T-helper 1 cell (primary cell): Measurements from ENCODE around the gene ITGB7.
"Not testable (repeated sequence)": the region's sequence is repeated elsewhere in the genome, so short reads cannot be mapped to it uniquely, and the experiment has no call there.

ENCODE experiments used
- DNase-seq, 5 donors: peaks; one replicate each; pipeline ENCODE4 v3.0.0-alpha.2; 2012 to 2020

ITGB7 gene

DNA sequence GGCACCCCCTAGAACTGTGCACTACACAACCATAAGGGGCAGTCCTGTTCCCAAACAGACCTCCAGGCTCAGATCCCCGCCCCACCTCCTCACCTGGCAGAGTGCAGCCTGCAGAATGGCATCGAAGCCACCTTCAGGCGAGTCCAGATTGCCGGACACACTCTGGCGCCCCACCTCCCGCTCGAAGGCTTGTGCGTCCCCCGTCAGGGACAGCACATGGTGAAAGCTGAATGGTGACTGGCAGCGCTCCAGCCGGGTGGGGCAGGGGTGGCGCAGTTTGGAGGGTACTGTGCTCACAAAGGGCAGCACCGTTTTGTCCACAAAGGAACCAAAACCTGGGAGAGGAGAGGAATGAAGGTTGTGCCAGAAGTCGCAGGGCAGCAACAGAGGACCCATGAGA lies 10.6 kb downstream of the ITGB7 start:
- no peak for DNase-seq

DNA sequence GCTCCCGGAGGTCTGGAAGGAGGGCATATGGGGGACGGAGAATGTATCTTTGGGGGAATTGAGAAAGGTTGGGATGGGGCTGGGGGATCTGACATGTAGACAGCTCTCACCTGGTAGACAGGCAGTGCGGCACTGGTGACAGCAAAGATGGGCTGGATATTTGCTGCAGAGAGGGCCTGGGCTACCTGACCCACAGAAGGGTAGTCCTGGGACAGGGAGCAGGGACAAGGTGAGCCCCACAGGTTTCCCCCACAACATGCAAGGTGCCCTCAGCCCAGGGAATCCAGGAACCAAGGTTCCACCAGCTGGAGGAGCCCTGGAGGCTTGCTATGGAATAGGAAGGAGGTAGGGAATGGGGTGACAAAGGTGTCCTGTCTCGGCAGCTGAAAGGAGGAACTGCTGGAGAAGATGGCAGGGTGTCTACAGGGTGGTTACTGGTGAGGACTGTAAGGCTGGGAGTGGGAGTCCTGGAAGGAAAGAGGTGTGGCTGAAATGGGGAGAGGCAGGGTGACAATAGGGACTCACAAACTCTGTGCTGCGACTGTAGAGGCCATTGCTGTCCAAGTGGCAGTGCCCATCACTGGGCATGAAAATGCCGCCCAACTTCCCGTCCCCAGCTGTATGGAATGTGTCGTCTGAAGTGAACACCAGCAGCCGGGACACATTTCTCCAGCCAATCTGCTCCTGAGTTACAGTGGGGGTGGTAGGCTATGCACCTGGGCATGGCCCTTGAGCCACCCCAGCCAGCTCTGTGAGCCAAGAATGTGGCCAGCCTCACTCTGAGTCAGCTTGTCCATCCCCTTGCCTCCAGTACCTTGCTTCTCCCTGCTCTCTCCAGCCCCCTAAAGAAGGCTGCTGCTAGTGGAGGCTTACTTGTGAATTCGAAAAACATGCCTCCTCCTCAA lies 11.3 kb downstream of the ITGB7 start:
- no peak for DNase-seq

- DNase-seq = no peak
Observed at GRCh38 chr12:53194973-53195372, 12.1 kb downstream of the ITGB7 start.

- DNase-seq = no peak
Observed at GRCh38 chr12:53193985-53194716, 12.9 kb downstream of the ITGB7 start.

DNA sequence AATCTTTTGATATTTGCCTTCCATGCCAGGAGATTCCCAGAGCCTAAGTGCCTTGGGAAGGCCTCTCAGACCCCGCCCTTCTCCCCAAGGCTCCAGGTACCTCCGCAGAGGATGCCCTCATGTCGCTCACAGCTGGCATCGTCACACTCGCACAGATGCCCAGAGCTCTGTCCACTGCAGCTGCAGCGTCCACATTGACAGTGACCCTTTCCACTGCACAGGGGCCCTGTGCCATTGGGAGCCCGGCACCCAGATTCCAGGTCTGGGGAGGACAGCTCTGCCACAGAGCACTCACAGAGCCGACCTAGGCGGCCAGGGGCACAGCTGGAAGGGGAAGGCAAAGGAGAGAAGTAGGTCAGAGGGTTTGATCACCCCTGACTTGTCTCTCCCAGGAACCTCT lies 14.0 kb downstream of the ITGB7 start:
- no peak for DNase-seq

DNA sequence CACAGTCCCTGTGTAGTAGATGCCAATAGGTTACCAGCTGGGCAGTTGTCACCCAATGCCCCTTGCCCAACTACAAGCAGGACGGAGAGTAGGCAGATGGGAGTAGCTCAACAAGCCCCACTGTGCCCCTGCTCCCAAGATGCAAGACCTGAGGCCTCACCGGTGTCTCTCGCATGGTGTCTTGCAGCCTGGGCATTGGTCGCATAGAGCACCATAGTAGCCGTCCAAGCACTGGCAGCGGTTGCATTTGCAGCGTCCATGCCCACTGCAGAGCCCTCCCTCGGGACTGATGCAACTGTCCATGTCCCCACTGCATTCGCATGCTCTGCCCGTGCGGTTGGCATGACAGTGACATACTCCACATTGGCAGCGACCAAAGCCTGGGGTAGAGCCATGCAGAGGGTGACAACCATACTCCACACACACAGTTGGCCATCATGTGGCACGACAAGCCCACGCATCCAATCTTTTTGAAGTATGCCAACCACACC lies 14.5 kb downstream of the ITGB7 start:
- DNase-seq = no peak

DNA sequence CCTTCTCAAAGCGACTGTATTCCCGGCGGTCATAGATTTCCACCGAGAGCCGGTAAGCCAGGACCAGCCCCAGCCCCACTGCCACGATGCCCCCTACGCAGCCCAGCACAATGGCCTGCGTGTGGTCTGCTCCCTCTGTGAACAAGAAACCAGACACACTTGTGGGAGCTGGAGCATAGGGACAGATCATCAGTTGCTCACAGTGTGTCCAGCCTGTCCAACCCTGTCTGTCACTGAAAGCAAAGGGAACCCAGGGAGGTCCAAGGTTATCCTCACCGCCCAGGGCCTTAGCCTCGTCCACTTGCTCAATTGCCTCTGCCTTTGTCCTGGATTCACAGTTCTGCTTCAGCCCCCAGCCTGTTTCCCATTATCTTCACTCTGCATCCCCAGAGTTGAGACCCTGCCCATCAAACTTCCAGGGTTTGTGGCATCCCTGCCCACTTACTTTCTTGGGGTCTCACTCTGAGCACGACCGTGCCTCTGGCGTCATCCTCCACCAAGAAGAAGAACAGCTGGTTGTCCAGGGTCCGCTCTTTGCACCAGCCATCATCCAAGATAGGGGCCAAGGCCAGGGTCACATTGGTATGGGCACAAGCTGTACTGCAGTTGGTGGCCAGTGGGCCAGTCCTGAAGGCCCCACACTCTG lies 15.0 kb downstream of the ITGB7 start:
- DNase-seq = no peak

GRCh38 chr12:53191096-53191884 lies 15.8 kb downstream of the ITGB7 start:
- no peak for DNase-seq

- peak in 2 of 5 donors; percentile 32 to 50 for DNase-seq
Observed at GRCh38 chr12:53190108-53190729, 16.8 kb downstream of the ITGB7 start.

GRCh38 chr12:53187145-53187899 lies 19.7 kb downstream of the ITGB7 start:
- DNase-seq = no peak

DNA sequence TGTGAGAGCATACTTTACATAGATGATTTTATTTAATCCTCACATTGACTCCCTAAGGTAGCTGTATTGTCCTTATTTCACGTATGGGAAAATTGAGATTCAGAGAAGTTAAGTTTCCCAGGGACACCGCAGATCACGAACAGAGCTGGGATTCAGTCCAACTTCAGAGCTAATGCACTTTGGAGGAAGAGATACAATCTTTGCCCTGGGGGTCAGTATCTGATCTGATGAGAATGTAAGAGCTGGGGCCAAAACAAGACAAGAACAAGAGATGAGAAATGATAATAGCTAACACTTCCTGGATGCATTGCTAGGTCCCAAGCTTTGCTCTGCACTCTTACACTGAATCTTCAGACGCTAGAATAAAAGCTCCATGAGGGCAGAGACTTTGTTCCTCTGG lies 20.3 kb downstream of the ITGB7 start:
- DNase-seq = no peak

DNA sequence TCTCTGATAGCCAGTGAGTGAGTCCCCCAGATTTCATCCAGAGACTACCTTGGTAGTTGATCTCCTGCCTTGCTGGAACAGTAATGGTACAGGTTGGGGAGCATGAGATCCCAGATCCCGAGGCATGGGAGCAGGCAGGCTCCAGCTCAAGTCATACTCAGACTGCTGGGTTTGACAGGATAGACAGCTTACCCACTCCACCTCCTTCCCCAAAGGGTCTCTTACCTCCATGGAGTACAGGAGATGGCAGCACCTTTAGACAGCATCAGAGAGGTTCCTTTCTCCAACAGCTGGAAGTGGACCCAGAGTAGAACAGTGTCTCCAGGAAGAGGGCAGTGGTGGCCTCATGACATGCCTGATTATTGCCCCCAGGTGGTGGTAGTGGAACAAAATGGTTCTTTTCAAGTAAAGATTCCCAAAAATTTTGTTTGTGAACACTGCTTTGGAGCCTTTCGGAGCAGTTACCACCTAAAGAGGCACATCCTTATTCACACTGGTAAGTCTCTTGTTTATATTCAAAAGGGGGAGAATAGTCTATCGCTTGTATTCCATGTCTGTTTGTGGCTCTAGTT lies 21.4 kb downstream of the ITGB7 start:
- DNase-seq = no peak

GRCh38 chr12:53184828-53185227 lies 22.2 kb downstream of the ITGB7 start:
- DNase-seq = no peak

GRCh38 chr12:53182903-53183302 lies 24.1 kb downstream of the ITGB7 start:
- DNase-seq = no peak

- no peak for DNase-seq
Observed at GRCh38 chr12:53181935-53182334, 25.1 kb downstream of the ITGB7 start.

GRCh38 chr12:53180931-53181645 lies 26.0 kb downstream of the ITGB7 start:
- peak in 2 of 5 donors; percentile 74 to 87 for DNase-seq

DNA sequence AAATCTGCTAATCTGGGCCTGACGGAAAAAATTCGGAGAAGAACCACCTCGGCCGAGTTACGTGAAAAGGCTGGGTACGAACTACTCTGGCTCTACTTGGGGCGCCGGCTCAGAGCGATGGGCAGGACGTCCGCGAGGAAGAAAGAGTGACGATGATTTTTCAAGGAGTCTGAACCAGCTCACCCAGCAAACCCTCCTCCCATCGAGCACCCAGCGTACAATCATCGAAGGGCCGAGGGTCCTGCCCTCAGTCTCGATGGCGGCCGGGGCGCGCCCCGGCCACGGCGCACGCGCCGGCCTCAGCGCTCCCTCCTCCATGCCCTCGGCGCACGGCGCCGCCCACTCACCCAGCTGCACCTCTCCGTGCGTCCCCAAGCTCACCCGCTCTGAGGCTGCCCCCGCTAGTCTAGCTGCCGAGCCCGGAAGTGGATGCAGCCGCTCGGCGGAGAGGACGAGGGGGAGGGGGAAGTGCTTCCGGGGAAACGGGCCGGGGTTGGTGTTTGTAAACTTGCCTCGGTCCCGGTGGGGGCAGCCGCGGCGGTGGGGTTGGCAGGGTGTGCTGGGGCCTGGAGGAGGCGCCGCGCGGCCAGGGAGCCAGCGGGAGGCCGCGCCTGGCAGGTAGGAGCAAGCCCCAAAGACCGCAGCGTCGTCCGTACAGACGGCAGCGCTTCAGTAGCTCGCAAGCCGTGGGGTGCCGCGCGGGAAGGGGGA lies 26.7 kb downstream of the ITGB7 start, which contains the start of the genes CSAD and ZNF740:
TSS of gene CSAD (minus strand) at position 706 of the 711 bp plus-strand sequence. CDS start 7,455 bp downstream, outside the sequence.
TSS of gene ZNF740 (plus strand) at position 503 of the 711 bp plus-strand sequence. CDS start 1,262 bp downstream, outside the sequence.
- DNase-seq = peak; percentile 97 to 99 (median 97)

- no peak for DNase-seq
Observed at GRCh38 chr12:53179687-53180219, 27.3 kb downstream of the ITGB7 start.

GRCh38 chr12:53178803-53179202 lies 28.2 kb downstream of the ITGB7 start:
- DNase-seq = not testable (repeated sequence)
